C4-2B (cell line): ENCODE measurements around the gene NMNAT2.

Experiments used
- ZFX ChIP-seq: fragments of 450-650 bp; IDR thresholded peaks from 2 replicates; pipeline ENCODE4 v1.6.1; 2017
- TF ChIP-seq, protein P1 (sequence below): fragments of 450-650 bp; conservative IDR thresholded peaks from 2 replicates; pipeline ENCODE4 v1.5.1; 2017; ENCODE audit warnings: mild to moderate bottlenecking

DNA sequence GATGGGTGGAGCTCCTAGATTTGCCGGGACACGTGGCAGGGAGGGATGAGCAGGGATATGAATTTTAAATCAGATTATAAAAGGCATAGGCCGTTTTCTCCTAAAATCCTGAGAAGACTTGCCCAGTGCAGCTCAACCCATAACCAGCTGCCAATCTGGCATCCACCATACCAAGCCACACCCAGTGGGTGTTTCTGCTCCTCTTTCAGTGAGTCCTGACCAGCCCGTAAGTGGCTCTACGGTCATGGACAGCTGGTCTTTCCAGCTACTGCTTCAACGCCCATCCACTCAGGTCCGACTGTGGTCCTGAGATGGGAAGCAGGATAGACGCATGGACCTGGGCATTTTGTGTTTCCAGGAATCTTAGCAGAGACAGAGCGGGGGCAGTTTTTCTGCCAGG is 124.9 kb downstream of the NMNAT2 start:
- TF ChIP-seq, protein P1, sequence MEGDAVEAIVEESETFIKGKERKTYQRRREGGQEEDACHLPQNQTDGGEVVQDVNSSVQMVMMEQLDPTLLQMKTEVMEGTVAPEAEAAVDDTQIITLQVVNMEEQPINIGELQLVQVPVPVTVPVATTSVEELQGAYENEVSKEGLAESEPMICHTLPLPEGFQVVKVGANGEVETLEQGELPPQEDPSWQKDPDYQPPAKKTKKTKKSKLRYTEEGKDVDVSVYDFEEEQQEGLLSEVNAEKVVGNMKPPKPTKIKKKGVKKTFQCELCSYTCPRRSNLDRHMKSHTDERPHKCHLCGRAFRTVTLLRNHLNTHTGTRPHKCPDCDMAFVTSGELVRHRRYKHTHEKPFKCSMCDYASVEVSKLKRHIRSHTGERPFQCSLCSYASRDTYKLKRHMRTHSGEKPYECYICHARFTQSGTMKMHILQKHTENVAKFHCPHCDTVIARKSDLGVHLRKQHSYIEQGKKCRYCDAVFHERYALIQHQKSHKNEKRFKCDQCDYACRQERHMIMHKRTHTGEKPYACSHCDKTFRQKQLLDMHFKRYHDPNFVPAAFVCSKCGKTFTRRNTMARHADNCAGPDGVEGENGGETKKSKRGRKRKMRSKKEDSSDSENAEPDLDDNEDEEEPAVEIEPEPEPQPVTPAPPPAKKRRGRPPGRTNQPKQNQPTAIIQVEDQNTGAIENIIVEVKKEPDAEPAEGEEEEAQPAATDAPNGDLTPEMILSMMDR, result no peak
- no peak for TF ChIP-seq ZFX
